ENCODE results near the gene LMLN.

DNA sequence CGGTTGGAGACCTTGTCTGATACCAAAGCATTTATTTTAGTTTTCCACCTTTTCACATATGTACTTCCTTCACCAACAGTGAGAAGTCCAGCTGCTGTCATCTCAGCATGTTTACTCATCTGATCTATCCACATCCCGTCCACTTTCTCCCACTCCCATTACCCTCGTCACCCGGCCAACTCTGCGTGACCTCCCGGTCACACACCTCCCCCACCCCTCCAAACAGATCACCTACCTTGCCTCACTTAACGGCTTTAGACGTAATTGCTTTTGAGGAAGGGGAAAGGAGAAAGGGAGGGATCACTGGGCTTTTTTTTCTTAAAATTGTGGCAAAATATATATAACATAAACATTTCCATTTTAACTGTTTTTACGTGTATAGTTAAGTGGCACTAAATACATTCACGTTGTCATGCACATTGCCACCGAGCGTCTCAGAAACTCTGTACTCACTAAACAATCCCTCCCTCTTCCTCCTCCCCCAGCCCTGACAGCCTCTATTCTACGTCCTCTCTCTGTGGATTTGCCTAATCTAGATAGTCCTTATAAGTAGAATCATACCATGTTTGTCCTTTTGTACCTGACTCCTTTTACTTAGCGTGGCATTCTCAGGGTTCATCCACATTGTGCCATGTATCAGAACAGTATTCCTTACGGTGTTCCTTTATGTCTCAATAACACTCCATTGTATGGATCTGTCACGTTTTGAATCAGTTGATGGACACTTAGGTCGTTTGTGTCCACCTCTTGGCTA lies 67.2 kb downstream of the LMLN start:
- TF ChIP-seq ZBTB33 (IDR thresholded peaks at IDR 0.05; ENCODE audit: borderline replicate concordance, low read depth): no peak
- no peak for TF ChIP-seq CTCF (IDR thresholded peaks at IDR 0.05)
- TF ChIP-seq YY1 (IDR thresholded peaks at IDR 0.05; ENCODE audit: low read depth): no peak
- TF ChIP-seq MAX (IDR thresholded peaks at IDR 0.05; ENCODE audit: low read depth): no peak
- no peak for TF ChIP-seq POLR2AphosphoS5 (IDR thresholded peaks at IDR 0.05; ENCODE audit: low read depth, low read length)
- no peak for TF ChIP-seq EP300 (IDR thresholded peaks at IDR 0.05; ENCODE audit: borderline replicate concordance in 1 of 2, low read depth in 1 of 2, low read length in 1 of 2)

Data from SK-N-SH (cell line).